DMS 273 (cell line): ENCODE measurements around the gene OR52K2.
A peak's percentile ranks its signal among the peaks of the same experiment; 100 is the strongest.
"Not testable (repeated sequence)": the region's sequence is repeated elsewhere in the genome, so short reads cannot be mapped to it uniquely, and the experiment has no call there.

ENCODE experiments used
- DNase-seq: peaks from one replicate; lab custom pipeline; 2025; ENCODE audit not compliant: unreplicated experiment; lab: John Stamatoyannopoulos, UW

OR52K2 gene

DNA sequence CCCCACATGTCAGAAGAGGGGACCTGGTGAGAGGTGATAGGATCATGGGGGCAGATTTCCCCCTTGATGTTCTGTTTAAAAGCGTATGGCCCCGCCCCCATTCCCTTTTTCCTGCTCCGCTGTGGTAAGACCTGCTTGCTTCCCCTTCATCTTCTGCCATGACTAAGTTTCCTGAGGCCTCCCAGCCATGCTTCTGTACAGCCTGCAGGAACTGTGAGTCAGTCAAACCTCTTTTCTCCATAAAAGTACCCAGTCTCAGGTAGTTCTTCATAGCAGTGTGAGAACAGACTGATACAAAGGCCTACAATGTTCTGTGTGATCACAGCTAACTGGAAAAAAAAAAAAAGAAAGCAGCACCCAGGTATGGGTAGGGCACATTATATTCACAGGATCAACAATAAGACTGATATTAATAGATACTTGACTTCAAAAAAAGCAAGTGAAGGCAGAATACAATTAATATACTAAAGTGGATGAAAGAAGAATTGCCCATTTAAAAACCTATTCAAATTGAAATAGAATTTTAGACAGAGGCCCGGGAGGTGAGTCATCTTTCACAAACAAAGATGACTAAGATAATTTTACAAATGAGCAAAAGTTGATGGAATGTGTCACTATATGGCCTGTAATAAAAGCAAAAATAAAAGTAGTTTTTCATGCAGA, 31.6 kb downstream of the OR52K2 start:
- DNase-seq = no peak

DNA sequence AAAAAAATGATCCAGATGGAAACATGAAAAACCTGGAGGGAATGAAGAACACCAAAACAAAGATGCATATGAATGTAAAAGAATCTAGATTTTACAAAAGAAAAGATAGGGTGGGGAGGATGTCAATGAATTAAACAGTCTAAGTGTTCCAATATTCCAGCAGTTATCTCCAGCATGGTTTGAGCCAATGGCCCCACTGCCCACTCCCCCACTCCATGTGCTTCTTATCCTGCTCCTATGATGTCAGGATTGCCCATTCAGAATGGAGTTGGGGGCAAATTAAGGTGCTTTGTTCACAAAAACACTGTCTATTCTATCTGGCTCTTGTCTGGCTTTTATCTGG, 32.1 kb downstream of the OR52K2 start:
- no peak for DNase-seq

DNA sequence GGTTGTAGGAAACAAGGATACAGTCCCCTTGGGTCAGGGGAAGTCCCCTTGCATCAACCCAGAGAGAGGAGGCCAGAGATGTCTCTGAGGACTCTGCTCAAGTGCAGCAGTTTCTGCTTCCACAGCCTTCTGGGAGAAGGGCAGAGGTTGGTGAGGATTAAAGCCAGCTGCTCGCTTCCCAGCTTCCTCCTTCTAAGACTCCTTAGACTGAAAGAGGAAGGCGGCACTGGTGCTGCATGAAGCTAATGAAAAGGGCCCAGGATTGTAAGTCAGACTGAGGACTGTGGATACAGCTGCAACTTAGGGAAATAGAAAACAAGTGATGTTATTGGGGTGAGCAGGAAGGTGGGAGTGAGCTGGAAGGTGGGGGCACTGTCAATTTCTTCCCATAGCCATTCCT, 33.4 kb downstream of the OR52K2 start, which contains the start of gene OR52K1:
TSS of gene OR52K1 (plus strand) at position 202 of the 400 bp plus-strand sequence. CDS start 6,255 bp downstream, outside the sequence.
- DNase-seq = no peak

DNA sequence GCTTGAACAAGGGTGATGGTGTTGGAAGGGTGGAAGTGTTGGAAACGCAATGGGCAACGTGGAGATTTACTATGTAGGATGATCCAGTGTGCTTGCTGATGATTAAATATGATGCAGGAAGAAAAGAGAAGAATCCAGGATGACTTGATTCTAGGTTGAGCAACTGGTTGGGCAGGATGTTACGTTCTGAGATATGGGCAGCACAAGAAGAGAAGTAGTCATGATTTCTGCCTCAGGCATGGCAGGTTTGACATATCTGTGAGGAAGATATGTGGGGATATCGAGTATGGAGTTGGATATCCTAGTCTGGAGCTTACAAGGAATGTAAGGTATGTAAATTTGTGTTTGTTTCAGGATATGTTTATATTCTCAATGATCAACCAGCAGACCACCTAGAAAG, 35.2 kb downstream of the OR52K2 start:
- DNase-seq = no peak

DNA sequence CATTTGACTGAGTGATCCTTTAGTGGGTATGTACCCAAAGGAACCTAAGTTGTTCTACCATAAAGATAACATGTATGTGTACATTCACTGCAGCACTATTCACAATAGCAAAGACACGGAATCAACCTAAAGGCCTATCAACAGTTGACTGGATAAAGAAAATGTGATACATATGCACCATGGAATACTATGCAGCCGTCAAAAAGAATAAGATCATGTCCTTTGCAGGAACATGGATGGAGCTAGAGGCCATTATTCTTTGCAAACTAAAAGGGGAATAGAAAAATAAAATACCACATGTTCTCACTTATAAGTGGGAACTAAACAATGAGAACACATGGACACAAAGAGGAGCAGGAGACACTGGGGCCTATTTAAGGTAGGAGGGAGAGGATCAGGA, 42.3 kb downstream of the OR52K2 start:
- not testable (repeated sequence) for DNase-seq

DNA sequence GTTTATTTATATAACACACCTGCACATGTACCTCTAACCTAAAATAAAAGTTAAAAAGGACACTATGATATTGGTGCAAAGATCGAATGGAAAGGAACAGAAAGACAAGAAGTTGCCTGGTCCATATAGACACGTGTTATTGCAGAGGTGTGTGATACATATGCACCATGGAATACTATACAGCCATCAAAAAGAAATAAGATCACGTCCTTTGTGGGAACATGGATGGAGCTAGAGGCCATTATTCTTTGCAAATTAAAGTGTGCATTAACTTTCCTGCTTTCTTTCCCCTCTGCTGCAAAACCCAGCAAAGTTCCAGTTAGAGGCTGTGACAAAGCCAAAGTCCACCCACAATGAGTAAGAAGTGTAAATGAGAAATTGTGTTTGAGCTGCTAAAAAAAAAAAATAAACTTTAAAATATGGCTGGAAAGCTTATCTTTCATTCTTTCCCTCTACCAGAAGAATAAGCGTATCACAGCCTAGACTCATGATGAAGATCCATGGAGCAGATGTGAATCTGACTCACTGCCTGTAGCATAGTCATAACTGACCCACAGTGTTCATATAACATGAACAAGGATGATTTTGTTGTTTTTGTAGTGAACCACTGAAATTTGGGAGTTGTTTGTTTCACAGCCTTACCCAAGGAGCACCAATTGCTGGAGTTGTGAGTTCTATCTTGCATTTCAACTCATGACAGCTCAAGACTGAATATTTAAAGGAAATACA, 42.9 kb downstream of the OR52K2 start:
- DNase-seq = no peak

DNA sequence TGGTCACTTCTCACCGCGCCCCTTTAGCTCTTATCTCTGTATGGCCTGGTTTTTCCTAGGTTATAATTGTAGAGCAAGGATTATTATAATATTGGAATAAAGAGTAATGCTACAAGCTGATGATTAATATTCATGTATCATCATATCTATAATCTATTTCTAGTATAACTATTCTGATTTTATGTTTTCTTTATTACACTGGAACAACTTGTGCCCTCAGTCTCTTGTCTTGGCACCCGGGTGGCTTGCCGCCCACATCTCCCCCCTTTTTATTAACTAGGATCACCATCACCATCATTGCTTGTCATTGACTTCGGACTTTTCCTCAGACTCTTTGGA, 44.4 kb downstream of the OR52K2 start:
- no peak for DNase-seq

DNA sequence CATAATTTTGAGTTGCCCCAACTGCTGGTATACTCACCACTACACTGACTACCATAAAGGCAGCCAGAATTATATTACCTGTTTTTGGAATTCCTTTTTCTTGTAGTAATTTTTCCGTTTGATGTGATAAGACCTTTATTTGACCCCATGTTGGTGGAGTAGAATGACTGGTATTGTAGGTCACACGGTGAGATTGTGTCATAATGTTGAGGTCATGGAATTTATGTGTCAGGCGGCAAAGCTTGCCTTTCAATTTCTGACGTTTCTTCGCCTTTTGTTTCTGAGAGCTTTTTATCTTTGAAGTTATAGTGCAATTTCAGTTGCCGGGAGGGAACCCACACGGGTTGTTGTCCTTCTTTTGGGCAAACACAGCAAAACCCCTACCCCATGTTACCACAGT, 46.4 kb downstream of the OR52K2 start:
- DNase-seq = no peak

DNA sequence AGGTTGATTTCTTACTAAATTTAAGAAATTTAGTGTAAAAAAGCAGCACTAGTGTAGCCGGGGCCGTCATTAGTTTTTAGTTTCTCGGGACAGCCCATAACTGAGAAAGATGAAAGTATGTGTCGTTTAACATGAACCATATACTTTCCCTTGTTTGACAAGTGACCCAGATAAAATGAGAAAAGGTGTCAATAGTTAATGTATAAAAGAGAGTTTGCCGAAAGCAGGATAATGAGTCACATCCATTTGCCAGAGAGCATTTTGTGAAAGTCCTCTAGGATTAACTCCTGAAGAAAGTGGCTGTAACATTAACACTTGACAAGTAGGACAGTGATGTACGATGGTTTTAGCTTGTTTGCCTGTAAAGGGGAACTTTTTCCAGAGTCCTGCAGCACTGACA, 46.9 kb downstream of the OR52K2 start:
- no peak for DNase-seq

DNA sequence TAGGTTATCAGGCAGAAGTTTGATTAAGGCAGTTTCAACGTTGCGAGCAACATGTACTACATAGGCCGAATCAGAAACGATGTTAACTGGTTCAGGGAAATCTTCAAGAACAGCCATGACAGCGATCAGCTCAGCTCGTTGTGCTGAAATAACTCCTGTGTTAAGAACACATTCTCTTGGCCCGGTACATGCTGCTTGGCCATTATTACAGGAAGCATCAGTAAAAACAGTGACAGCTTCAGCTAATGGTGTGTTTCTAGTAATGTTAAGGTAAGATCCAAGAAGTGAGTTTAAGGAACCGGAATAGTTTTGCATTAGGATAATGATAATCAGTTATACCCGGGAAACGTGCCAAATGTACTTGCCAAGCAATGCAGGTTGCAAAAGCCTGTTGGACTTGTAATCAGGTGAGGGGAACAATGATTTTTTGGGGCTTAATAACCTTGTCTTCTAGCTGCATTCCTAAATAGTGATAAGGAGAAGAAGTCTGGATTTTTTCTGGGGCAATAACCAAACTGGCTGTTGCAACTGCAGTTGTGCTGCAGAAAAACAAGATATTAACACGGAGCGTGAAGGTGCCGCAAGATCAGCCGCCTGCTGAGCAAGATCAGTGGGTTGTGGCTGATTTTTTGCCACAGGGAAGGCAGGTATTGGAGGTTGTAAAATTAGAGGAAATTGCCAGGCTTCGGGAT, 47.6 kb downstream of the OR52K2 start:
- DNase-seq = peak; percentile 6
